Omental fat pad (tissue), 4 donors: ENCODE data around the gene OGT. TPM values are rescaled to one million over a fixed set of nuclear protein-coding genes. Genes with fewer than 3 reads are reported as not detected.
"Not testable (repeated sequence)": the region's sequence is repeated elsewhere in the genome, so short reads cannot be mapped to it uniquely, and the experiment has no call there.

ENCODE experiments used
- ATAC-seq: fragments of 150-250 bp; one replicate; pipeline ENCODE4 v1.9.1; 2016; ENCODE audit warnings: mild to moderate bottlenecking, moderate library complexity; ENCODE audit not compliant: low FRiP score
- DNase-seq: peaks from one replicate; pipeline ENCODE4 v3.0.0-alpha.2; 2019; ENCODE audit warnings: low spot score
- total RNA-seq, 4 donors: library from RNA; depleted of rRNA; stranded (reverse); fragments of >200 nt; gene quantifications; one replicate each; pipeline ENCODE4 v1.1.0, GENCODE V29; 2016
- TF ChIP-seq, protein P1 (sequence below), 3 donors: fragments of 450-650 bp; IDR thresholded peaks; one replicate each; pipeline ENCODE4 v1.5.1; 2016 to 2017; ENCODE audit warnings: antibody characterized with exemption in 3 of 3, mild to moderate bottlenecking in 3 of 3, moderate library complexity in 2 of 3

The OGT gene
- total RNA-seq, 4 donors from 2014 or later: 139 to 209 (median 175) TPM

DNA sequence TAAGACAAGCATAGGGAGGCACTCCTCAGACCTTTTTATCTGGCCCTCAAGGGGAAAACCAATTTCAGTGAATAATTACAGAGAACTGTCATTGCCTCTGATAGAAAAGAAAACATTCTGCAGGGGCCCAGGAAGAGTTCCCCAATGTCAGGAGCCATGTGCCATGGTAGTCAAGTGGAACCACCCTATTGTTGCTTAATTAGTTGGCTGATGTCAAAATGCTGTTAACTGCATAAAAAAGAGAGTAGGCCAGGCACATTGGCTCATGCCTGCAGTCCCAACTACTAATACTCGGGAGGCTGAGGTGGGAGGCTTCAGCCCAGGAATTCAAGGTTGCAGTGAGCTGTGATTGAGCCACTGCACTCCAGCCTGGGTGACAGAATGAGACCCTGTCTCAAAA lies 28.6 kb upstream of the OGT start:
- no peak for ATAC-seq
- DNase-seq: no peak
- TF ChIP-seq, protein P1, sequence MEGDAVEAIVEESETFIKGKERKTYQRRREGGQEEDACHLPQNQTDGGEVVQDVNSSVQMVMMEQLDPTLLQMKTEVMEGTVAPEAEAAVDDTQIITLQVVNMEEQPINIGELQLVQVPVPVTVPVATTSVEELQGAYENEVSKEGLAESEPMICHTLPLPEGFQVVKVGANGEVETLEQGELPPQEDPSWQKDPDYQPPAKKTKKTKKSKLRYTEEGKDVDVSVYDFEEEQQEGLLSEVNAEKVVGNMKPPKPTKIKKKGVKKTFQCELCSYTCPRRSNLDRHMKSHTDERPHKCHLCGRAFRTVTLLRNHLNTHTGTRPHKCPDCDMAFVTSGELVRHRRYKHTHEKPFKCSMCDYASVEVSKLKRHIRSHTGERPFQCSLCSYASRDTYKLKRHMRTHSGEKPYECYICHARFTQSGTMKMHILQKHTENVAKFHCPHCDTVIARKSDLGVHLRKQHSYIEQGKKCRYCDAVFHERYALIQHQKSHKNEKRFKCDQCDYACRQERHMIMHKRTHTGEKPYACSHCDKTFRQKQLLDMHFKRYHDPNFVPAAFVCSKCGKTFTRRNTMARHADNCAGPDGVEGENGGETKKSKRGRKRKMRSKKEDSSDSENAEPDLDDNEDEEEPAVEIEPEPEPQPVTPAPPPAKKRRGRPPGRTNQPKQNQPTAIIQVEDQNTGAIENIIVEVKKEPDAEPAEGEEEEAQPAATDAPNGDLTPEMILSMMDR (IDR thresholded peaks at IDR 0.05): no peak

DNA sequence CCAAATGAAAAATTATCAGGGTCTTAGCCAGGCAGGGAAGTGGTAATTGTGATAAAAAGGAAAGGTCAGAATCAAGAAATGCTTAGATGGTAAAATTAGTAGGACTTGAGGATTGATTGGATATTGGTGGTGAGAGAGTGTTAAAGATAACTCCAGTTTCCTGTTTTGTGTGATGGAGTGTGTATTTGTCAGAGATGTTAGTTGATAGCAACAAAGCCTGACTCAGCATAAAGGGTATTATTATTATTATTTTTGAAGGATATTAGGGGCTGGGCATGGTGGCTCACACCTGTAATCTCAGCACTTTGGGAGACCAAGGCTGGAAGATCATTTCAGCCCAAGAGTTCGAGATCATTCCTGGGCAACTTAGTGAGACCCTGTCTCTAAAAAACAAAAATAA lies 23.6 kb upstream of the OGT start:
- ATAC-seq (no peak), DNase-seq (no peak)
- TF ChIP-seq, protein P1 (IDR thresholded peaks at IDR 0.05): no peak

DNA sequence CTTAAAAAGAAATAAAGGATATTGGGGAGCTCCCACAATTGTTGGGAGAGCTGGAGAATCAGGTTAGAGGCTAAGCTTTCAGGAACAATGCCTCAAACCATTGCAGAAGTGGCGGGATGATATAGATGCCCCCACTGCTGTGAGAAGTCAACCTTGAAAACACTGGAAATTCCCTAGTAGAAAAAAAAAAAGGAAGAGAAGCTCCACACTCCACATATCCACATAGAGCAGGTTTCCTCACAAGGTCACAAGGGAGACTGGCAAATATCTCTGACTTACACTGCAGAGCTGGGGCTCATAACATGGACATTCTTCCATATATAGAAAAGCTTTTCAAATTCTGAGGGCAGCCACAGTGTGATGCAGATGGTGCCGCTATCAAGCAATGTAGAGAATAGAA lies 22.7 kb upstream of the OGT start:
- DNase-seq (no peak), ATAC-seq (no peak)
- TF ChIP-seq, protein P1 (IDR thresholded peaks at IDR 0.05): no peak

DNA sequence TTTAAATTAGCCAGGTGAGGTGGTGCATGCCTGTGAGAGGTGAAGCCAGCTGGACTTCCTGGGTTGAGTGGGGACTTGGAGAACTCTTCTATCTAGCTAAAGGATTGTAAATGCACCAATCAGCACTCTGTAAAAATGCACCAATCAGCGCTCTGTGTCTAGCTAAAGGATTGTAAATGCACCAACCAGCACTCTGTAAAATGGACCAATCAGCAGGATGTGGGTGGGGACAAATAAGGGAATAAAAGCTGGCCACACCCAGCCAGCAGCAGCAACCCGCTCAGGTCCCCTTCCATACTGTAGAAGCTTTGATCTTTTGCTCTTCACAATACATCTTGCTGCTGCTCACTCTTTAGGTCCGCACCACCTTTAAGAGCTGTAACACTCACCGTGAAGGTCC lies 19.2 kb upstream of the OGT start:
- ATAC-seq, DNase-seq: not testable (repeated sequence)

DNA sequence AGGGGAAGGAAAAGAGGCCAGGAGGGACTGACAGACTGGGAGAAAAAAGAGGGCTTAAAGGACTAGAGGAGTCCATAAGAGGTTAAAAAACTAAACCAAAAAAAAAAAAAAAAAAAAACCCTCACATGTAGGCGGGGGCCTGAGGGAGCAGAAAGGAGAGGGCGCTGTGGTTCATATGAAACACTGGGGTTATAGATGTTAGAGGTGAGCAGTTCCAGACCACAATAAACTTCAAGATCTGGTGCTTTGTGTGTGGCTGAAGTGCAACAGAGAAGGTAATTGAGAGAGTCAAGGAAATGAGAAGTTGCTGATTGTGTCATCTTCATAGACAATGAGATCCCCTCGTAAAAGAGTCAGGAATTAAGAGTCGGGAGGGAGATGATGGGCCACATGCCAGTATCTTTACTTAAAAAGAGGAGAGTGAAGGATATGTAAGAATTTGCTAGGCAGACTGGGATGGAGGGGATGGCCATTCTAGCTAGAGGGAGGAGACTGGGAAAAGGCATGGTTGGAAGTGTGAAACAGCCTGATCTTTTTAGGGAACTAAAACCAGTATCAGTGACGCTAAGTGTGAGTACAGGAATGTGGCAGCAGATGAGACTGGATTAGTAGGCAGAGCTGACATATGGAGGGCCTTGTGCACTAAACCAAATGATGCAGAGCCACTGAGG lies 18.4 kb upstream of the OGT start:
- TF ChIP-seq, protein P1 (IDR thresholded peaks at IDR 0.05): no peak
- DNase-seq (no peak), ATAC-seq (no peak)

DNA sequence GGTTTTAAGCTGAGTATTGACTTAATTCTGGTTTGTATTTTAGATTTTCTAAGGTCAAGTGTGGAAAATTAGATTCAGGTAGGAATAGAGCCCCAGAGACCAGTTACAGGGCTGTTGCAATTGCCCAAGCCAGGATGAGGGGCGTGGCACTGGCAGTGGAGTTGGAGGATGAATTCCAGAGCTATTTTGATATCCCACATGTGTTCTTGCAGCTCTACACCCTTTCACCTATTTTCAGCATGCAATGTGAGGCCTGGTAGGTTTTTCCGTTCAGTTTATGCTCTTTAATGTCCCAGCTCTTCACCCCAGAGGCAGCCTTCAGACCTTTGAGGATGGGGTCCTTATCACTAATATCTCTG lies 17.9 kb upstream of the OGT start:
- no peak for ATAC-seq
- DNase-seq: no peak
- TF ChIP-seq, protein P1 (IDR thresholded peaks at IDR 0.05): no peak

DNA sequence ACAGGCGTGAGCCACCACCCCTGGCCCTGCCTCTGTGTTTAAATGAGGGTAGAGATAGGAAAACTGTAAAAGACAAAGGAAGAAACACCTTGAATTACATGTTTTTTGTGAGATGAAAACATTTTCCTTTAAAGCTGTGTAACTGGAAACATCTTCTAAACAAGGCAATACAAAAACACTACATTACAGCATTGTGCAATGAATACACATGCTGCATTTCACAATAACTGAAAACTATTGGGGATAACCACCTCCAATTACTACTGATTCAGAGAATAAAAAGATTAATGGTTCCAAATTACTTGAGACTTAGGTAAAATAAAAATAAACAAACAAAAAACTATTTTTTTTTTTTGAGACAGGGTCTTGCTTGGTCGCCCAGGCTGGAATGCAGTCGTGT lies 7.6 kb upstream of the OGT start:
- DNase-seq: no peak
- no peak for ATAC-seq
- TF ChIP-seq, protein P1 (IDR thresholded peaks at IDR 0.05): no peak
